ENCODE results near the gene EXD3. TPM values are rescaled to one million over a fixed set of nuclear protein-coding genes. Genes with fewer than 3 reads are reported as not detected.

EXD3 gene
- polyA plus RNA-seq, 1 donor: 14.1 TPM

- DNase-seq: no peak
Measured at GRCh38 chr9:137319739-137320551, 103.0 kb downstream of the EXD3 start.

GRCh38 chr9:137319011-137319738 lies 103.8 kb downstream of the EXD3 start:
- no peak for DNase-seq

GRCh38 chr9:137318602-137319001 lies 104.4 kb downstream of the EXD3 start:
- no peak for DNase-seq

GRCh38 chr9:137317718-137318511 lies 105.0 kb downstream of the EXD3 start:
- DNase-seq: no peak

GRCh38 chr9:137317021-137317717 lies 105.8 kb downstream of the EXD3 start:
- DNase-seq: no peak

- DNase-seq: no peak
Measured at GRCh38 chr9:137316012-137316981, 106.7 kb downstream of the EXD3 start.

GRCh38 chr9:137315581-137316011 lies 107.4 kb downstream of the EXD3 start:
- DNase-seq: no peak

GRCh38 chr9:137314561-137315560 lies 108.1 kb downstream of the EXD3 start:
- no peak for DNase-seq

GRCh38 chr9:137313956-137314560 lies 108.9 kb downstream of the EXD3 start:
- no peak for DNase-seq

GRCh38 chr9:137313326-137313936 lies 109.5 kb downstream of the EXD3 start:
- no peak for DNase-seq

GRCh38 chr9:137312852-137313325 lies 110.1 kb downstream of the EXD3 start:
- no peak for DNase-seq

- DNase-seq: no peak
Measured at GRCh38 chr9:137311986-137312851, 110.7 kb downstream of the EXD3 start.

GRCh38 chr9:137311171-137311985 lies 111.6 kb downstream of the EXD3 start:
- no peak for DNase-seq

- DNase-seq: no peak
Measured at GRCh38 chr9:137310189-137311052, 112.5 kb downstream of the EXD3 start.
